Measurements from ENCODE around the gene SRBD1. TPM values are rescaled to one million over a fixed set of nuclear protein-coding genes. Genes with fewer than 3 reads are reported as not detected.

The SRBD1 gene
- total RNA-seq, 1 experiment from 2014 or later: 20.6 TPM

DNA sequence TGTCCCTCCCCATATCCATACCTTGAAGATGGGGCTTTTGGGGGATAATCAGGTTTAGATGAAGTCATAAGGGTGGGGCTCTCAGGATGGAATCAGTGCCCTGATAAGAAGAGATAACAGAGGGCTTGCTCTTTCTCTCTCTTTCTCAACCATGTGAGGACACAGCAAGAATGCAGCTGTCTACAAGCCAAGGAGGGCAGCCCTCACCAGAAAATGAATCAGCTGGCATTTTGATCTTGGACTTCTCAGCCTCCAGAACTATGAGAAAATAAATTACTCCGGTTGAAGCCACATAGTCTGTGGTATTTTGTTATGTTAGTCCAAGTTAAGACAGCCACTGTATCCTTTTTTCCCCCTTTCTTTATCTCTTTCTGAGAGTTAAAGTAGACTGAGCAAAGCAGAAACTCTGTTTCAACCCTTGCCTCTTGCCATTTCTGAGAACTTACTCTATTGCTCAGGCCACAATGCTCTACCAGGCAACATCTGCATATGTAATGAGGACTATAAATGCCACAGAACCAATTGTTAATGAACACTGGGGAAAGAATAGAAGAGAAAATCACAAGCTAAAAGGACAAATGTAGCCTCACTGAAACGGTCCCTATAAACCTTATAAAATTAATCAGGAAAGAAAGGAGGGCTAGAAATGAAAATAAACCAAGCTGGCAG lies 56.9 kb downstream of the SRBD1 start:
- no peak for ATAC-seq
- no peak overlapping the region for H3K4me3 ChIP-seq (replicated peaks in 1 of 2; ENCODE audit: low read depth in 1 of 2, low read length in 2 of 2)
- H3K4me2 ChIP-seq (ENCODE audit: low read length): no peak overlapping the region
- DNase-seq (ENCODE audit: low read depth, low spot score): no peak
- TF ChIP-seq JUND (IDR thresholded peaks at IDR 0.05) (no peak), ZNF274 (IDR thresholded peaks at IDR 0.05; ENCODE audit: low read depth, low read length) (no peak)
- TF ChIP-seq, protein P1, sequence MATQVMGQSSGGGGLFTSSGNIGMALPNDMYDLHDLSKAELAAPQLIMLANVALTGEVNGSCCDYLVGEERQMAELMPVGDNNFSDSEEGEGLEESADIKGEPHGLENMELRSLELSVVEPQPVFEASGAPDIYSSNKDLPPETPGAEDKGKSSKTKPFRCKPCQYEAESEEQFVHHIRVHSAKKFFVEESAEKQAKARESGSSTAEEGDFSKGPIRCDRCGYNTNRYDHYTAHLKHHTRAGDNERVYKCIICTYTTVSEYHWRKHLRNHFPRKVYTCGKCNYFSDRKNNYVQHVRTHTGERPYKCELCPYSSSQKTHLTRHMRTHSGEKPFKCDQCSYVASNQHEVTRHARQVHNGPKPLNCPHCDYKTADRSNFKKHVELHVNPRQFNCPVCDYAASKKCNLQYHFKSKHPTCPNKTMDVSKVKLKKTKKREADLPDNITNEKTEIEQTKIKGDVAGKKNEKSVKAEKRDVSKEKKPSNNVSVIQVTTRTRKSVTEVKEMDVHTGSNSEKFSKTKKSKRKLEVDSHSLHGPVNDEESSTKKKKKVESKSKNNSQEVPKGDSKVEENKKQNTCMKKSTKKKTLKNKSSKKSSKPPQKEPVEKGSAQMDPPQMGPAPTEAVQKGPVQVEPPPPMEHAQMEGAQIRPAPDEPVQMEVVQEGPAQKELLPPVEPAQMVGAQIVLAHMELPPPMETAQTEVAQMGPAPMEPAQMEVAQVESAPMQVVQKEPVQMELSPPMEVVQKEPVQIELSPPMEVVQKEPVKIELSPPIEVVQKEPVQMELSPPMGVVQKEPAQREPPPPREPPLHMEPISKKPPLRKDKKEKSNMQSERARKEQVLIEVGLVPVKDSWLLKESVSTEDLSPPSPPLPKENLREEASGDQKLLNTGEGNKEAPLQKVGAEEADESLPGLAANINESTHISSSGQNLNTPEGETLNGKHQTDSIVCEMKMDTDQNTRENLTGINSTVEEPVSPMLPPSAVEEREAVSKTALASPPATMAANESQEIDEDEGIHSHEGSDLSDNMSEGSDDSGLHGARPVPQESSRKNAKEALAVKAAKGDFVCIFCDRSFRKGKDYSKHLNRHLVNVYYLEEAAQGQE (IDR thresholded peaks at IDR 0.05; ENCODE audit: low read depth): no peak
- BruUV-seq (replicated peaks): no TSS peak
- no peaks in the 10 kb centered on the region for H4K20me1 ChIP-seq (ENCODE audit: insufficient read depth)
- no peaks in the 10 kb centered on the region for H3K9me3 ChIP-seq (ENCODE audit: control insufficient read depth in 1 of 2, insufficient read depth in 1 of 2, low read depth in 1 of 2, low read length in 2 of 2)
- no peaks in the 10 kb centered on the region for H3K9me2 ChIP-seq (ENCODE audit: insufficient read depth)
- intact Hi-C loops (cut with micrococcal nuclease): no loop called here
- ChIA-PET POLR2A (no interaction called here), CTCF (no interaction called here), RAD21 (ENCODE audit: low non-redundant PET in 1 of 2, low total read pairs in 2 of 2, uncharacterized antibody in 2 of 2, unreplicated experiment in 2 of 2) (no interaction called here)
- no peak overlapping the region for H3K9ac ChIP-seq (ENCODE audit: low read length)
- H3K4me1 ChIP-seq (ENCODE audit: control insufficient read depth in 1 of 2, insufficient read depth in 2 of 2, low read length in 2 of 2): no peaks in the 10 kb centered on the region
- no peaks in the 10 kb centered on the region for H3K79me2 ChIP-seq (ENCODE audit: insufficient read depth, low read length)
- H3K27me3 ChIP-seq (ENCODE audit: insufficient read depth, low read length): no peaks in the 10 kb centered on the region
- no peak overlapping the region for H2AFZ ChIP-seq (ENCODE audit: low read depth, low read length, poor library complexity, severe bottlenecking)
- H3K36me3 ChIP-seq (ENCODE audit: control insufficient read depth in 1 of 2, insufficient read depth in 2 of 2, low read length in 2 of 2): 0 out of 4 replicates have a peak, but pooled peaks cover 0 to 3% of the 10 kb centered on the region in 2 experiments
- no peak overlapping the region for H3K27ac ChIP-seq (ENCODE audit: low read depth, low read length)

GRCh38 chr2:45551862-45552261 lies 59.2 kb downstream of the SRBD1 start:
- no TSS peak for BruUV-seq (replicated peaks)
- no peaks in the 10 kb centered on the region for H3K27me3 ChIP-seq (ENCODE audit: insufficient read depth, low read length)
- ChIA-PET RAD21 (ENCODE audit: low non-redundant PET in 1 of 2, low total read pairs in 2 of 2, uncharacterized antibody in 2 of 2, unreplicated experiment in 2 of 2) (no interaction called here), POLR2A (no interaction called here), CTCF (no interaction called here)
- DNase-seq (ENCODE audit: low read depth, low spot score): no peak
- intact Hi-C loops (cut with micrococcal nuclease): no loop called here
- H4K20me1 ChIP-seq (ENCODE audit: insufficient read depth): 0 out of 2 replicates have a peak, but pooled peaks cover 3% of the 10 kb centered on the region
- no peak overlapping the region for H3K4me3 ChIP-seq (replicated peaks in 1 of 2; ENCODE audit: low read depth in 1 of 2, low read length in 2 of 2)
- no peak overlapping the region for H3K4me2 ChIP-seq (ENCODE audit: low read length)
- H3K9me3 ChIP-seq (ENCODE audit: control insufficient read depth in 1 of 2, insufficient read depth in 1 of 2, low read depth in 1 of 2, low read length in 2 of 2): no peaks in the 10 kb centered on the region
- H2AFZ ChIP-seq (ENCODE audit: low read depth, low read length, poor library complexity, severe bottlenecking): no peak overlapping the region
- H3K79me2 ChIP-seq (ENCODE audit: insufficient read depth, low read length): no peaks in the 10 kb centered on the region
- no peak for ATAC-seq
- no peaks in the 10 kb centered on the region for H3K9me2 ChIP-seq (ENCODE audit: insufficient read depth)
- H3K9ac ChIP-seq (ENCODE audit: low read length): no peak overlapping the region
- TF ChIP-seq SRF (IDR thresholded peaks at IDR 0.05; ENCODE audit: low read depth): no peak
- no peak for TF ChIP-seq ELF1 (IDR thresholded peaks at IDR 0.05; ENCODE audit: borderline replicate concordance, low read depth)
- TF ChIP-seq, protein P1 (IDR thresholded peaks at IDR 0.05; ENCODE audit: low read depth): no peak
- no peak for TF ChIP-seq CEBPB (IDR thresholded peaks at IDR 0.05; ENCODE audit: low read depth)
- no peak for TF ChIP-seq ZFX (IDR thresholded peaks at IDR 0.05)
- TF ChIP-seq SP1 (IDR thresholded peaks at IDR 0.05; ENCODE audit: low read depth): no peak
- TF ChIP-seq EGR1 (IDR thresholded peaks at IDR 0.05; ENCODE audit: low read depth): no peak
- no peaks in the 10 kb centered on the region for H3K4me1 ChIP-seq (ENCODE audit: control insufficient read depth in 1 of 2, insufficient read depth in 2 of 2, low read length in 2 of 2)
- no peak overlapping the region for H3K27ac ChIP-seq (ENCODE audit: low read depth, low read length)
- 0 out of 4 replicates have a peak, but pooled peaks cover 0 to 3% of the 10 kb centered on the region in 2 experiments for H3K36me3 ChIP-seq (ENCODE audit: control insufficient read depth in 1 of 2, insufficient read depth in 2 of 2, low read length in 2 of 2)

Data from HCT116 (cell line).